ENCODE results near the gene NR6A1.

DNA sequence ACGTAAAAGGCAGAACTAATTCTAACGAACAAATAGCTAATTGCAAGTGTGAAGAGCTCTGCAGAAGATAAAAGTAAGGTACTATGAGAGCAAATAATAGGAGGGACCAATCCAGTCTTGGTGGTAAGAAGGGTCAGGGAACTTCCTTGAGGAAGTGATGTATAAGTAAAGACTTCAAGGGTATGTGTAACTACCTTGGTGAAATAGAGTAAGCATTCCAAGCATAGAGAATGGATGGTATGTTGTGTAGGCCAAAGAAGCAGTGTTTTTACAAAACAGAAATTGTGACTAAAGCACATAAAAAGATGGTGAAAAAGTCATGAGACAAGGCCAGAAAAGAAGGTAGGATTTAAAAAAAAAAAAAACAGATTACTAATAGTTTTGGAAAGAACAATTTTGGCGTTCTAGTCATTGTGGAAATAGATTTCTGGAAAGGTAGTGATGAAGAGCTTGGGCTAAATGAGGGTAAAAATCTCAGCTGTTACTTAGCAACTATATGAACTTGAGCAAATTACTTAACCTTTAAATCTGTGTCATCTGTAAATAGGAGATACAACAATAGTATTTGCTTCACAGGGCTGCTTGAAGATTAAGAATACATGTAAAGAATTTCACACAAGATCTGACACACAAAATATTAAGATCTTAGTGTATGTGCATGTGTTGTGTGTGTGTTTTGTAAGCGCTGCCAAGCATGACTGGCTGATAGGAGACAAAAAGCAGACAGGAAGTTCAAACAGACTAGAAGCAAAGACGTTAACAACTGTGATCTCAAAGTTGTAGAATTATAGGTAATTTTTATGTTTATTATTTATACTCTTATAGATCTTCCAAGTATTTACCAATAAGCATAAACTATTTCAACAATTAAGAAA, 73.5 kb downstream of the NR6A1 start:
- TF ChIP-seq, protein P1, sequence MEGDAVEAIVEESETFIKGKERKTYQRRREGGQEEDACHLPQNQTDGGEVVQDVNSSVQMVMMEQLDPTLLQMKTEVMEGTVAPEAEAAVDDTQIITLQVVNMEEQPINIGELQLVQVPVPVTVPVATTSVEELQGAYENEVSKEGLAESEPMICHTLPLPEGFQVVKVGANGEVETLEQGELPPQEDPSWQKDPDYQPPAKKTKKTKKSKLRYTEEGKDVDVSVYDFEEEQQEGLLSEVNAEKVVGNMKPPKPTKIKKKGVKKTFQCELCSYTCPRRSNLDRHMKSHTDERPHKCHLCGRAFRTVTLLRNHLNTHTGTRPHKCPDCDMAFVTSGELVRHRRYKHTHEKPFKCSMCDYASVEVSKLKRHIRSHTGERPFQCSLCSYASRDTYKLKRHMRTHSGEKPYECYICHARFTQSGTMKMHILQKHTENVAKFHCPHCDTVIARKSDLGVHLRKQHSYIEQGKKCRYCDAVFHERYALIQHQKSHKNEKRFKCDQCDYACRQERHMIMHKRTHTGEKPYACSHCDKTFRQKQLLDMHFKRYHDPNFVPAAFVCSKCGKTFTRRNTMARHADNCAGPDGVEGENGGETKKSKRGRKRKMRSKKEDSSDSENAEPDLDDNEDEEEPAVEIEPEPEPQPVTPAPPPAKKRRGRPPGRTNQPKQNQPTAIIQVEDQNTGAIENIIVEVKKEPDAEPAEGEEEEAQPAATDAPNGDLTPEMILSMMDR (IDR thresholded peaks at IDR 0.05; ENCODE audit: insufficient read depth, low read length, poor library complexity, severe bottlenecking) = no peak
- TF ChIP-seq EZH2phosphoT487 (conservative IDR thresholded peaks at IDR 0.05; ENCODE audit: low read length) = no peak
